ENCODE data around the gene TPST2. TPM values are rescaled to one million over a fixed set of nuclear protein-coding genes. Genes with fewer than 3 reads are reported as not detected.
"Not testable (repeated sequence)": the region's sequence is repeated elsewhere in the genome, so short reads cannot be mapped to it uniquely, and the experiment has no call there.

Gene TPST2
- total RNA-seq, 2 experiments from 2014 or later: 42.4 to 42.9 TPM

DNA sequence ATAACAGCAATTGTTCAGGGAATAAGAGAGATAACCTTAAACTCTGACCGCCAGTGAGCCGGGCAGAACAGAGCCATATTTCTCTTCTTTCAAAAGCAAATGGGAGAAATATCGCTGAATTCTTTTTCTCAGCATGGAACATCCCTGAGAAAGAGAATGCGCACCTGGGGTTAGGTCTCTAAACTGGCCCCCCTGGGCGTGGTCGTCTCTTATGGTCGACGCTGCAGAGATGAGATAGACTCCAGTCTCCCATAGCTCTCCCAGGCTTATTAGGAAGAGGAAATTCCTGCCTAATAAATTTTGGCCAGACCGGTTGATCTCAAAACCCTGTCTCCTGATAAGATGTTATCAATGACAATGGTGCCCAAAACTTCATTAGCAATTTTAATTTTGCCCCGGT is 23.8 kb upstream of the TPST2 start:
- POLR2A ChIA-PET, CTCF ChIA-PET: not testable (repeated sequence)

DNA sequence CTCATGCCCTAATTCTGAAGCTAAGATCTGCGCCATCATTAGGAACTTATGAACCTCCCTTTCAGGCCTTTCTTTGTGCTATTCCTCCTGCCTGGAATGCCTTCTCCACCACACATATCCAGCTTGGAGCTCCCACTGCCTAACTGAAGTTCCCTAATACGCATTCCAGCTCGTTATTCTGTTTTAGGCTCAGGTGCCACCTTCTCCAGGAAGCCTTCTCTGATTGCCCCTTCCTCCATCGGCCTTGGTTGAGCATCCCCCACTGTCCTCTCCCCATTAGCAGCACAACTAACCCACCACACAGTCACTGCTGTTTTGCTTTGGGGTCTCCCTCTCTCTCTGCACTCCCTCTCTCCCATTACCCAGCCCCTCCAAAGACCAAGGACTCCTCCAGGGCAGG is 22.7 kb upstream of the TPST2 start:
- CTCF ChIA-PET: interaction anchor here (1.3 kb wide), 1 partner anchor 11 kb away, joined by 3 read pairs; no protein-coding TSS in a partner anchor
- POLR2A ChIA-PET: interaction anchor here (1.2 kb wide), 1 partner anchor 11 kb away, joined by 3 read pairs; no protein-coding TSS in a partner anchor

DNA sequence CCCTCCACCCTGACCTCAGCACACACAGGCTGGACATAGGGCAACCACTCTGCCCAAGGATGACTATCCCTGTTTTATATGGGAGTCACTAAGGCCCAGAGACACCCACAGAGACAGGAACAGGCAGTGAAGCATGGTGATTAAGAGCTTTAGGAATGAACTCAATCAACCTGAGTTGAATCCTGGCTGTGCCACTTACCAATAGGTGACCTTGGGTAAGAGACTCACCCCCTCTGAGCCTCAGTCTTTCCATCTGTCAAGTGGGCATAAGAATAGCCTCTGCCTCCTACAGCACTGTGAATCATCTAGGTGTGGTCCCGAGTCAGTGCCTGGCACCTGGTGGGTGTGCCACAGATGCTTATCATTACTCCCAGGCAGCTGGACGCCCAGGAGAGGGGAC is 21.1 kb upstream of the TPST2 start:
- CTCF ChIA-PET: interaction anchor here (0.7 to 1.4 kb wide), 3 partner anchors 38 to 130 kb away, joined by 3 to 5 read pairs (median 4); no protein-coding TSS in a partner anchor
- POLR2A ChIA-PET: interaction anchor here (1.2 to 1.3 kb wide), 2 partner anchors 19 to 31 kb away, joined by 3 to 6 read pairs; no protein-coding TSS in a partner anchor

DNA sequence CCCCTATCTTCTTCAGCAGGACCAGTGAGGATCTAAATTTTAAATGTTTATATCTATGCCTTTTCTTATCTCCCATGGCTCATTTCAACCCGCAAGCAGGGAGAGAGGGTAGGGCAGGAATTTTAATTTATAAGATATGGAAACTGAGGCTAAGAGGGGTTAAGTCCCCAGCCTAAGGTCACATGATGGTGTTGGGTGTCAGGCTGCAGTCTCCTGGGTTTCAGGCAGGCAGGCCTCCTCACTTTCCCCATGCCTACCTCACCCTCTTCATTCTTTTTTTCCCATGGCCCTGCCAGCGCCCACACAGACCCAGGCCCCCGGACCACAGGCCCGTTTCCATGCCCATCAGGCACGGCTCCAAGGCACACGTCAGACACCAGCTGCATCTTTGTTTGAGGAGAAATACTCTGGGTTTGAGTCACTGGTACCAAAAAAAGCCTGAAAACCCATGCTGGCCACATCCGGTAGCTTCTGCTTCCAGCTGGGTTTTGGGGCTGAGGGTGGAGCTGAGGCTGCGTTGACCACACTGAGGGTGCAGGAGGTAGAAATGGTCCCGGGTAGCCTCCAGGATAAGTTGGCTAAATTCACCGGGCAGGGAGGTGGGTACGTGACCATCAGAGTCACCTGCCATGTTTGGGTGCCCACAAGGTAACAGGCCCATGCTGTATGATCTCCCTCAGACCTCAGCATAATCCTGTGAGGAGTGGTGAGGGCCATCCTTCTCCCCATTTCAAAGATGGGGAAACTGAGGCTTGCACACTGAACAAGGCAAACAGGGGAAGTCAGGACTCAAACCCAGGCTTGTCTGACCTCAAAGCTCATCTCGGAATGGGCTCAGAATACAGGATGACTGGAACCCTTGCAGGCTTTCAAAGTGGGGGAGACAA is 20.4 kb upstream of the TPST2 start:
- POLR2A ChIA-PET: interaction anchor here (1.2 to 1.3 kb wide), 2 partner anchors 18 to 32 kb away, joined by 3 to 6 read pairs; no protein-coding TSS in a partner anchor
- CTCF ChIA-PET: interaction anchor here (1.1 to 1.4 kb wide), 2 partner anchors 38 to 42 kb away, joined by 3 to 5 read pairs; no protein-coding TSS in a partner anchor

DNA sequence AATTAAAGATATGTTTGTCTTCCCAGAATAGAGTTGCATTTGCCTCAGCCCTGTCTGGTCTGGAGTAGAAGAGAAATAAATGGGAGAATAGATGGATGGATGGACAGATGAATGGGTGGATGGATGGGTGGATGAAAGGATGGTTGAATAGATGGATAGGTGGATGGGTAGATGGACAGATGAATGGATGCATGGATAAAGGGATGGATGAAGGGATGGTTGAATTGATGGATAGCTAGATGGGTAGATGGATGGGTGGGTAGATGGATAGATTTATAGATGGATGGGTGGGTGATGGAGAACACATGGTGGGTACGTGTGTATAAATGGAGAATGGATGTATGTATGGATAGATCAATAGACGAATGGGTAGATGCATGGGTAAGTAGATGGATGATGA is 19.4 kb upstream of the TPST2 start:
- CTCF ChIA-PET: no interaction called here

DNA sequence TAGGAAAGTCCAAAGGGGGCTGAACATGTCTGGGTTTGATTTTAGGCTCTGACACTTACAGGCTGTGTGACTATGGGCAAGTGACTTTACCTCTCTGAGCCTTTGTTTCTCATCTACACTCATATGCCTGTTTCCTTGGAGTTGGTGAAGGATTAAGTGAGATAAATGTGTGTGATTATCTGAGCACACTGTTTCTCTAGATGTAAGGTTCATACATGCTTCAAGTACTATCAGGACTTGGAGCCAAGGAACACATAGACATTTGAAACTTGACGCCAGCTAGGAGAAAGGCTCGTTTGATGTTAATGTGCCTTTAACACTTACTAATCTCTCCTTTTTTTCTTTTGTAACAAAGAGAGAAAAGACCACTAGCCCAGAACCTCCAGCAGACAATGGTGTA is 18.2 kb upstream of the TPST2 start:
- ChIA-PET CTCF (no interaction called here), POLR2A (no interaction called here)

More for the DNA sequence above, 19.4 kb upstream of the TPST2 start:
- POLR2A ChIA-PET: interaction anchor here (0.6 kb wide), 1 partner anchor 38 kb away, joined by 9 read pairs; no protein-coding TSS in a partner anchor

DNA sequence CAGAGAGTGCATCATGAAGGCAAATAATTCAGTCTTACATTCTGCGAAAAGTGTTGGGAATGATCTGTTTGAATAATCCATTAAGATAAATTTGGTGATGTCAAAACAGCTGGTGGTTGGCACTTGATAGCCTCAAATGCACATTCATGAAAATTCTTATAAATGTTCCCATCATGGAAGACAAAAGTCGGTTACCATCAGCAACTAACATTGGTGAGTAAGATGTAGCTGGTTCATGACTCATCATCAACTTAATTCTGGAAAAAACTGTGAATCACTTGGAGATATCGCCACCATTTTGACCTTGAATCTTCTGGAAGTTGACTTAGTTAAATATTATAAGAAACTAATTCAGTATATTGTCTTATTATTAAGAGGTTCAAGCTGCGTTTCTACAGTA is 16.7 kb upstream of the TPST2 start:
- ChIA-PET CTCF (no interaction called here), POLR2A (interaction anchor here (0.5 to 0.6 kb wide), 2 partner anchors 35 to 38 kb away, joined by 7 to 10 read pairs; no protein-coding TSS in a partner anchor)

DNA sequence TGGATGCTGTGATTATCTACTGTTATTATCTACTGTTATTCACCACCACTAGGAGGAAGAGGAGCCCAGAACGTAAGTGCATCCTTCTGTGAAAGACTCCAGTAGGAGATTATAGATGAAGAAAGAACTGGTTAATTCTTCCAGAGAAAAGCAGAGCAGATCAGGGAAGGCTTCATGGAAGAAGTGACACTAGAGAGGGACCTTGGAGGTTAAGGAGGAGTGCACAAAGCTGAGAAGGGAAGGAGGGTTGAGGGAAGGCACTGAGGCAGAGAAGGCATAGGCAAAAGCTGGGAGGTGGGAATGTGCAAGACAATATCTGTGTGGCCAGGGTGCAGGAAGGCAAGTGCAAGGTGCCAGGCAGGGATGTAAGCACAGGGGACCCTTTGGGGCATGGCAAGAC is 14.4 kb upstream of the TPST2 start:
- ChIA-PET POLR2A (interaction anchor here (0.5 kb wide), 1 partner anchor 38 kb away, joined by 7 read pairs; no protein-coding TSS in a partner anchor), CTCF (no interaction called here)

DNA sequence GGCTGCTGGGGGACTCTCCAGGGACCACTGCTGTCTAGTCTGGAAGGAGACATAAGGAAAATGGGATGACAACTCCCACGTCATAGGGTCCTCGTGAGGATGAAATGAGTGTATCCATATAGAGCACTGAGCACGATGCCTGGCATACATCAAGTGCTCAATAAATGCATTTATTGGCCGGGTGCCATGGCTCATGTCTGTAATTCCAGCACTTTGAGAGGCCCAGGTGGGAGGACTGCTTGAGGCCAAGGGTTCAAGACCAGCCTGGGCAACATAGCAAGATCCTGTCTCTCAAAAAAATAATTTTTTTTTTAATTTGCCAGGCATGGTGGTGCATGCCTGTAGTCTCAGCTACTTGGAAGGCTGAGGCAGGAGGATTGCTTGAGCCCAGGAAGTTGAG is 12.2 kb upstream of the TPST2 start:
- CTCF ChIA-PET: interaction anchor here (0.9 kb wide), 1 partner anchor 13 kb away, joined by 3 read pairs; no protein-coding TSS in a partner anchor
- POLR2A ChIA-PET: no interaction called here

DNA sequence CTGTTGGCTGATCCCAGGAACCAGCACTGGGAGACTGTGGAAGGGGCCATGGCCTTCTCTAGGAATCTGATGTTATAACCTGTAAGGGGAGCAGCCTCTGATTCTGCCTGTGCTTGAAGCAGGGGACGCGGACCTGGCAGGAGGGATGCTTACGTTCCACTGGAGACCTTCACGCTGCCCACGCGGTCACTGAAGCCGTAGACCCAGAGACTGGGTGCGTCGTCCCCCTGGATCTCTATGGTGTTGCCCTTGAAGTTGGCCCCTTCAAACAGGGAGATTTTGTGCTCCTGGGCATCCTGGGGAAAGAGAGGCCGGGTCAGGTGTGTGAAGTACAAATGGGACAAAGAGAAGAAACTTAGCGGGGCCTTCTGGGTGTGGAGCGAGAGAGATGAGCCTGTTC is 11.8 kb upstream of the TPST2 start:
- CTCF ChIA-PET: interaction anchor here (0.9 kb wide), 1 partner anchor 13 kb away, joined by 3 read pairs; no protein-coding TSS in a partner anchor
- POLR2A ChIA-PET: interaction anchor here (0.5 kb wide), 1 partner anchor 40 kb away, joined by 16 read pairs; no protein-coding TSS in a partner anchor

DNA sequence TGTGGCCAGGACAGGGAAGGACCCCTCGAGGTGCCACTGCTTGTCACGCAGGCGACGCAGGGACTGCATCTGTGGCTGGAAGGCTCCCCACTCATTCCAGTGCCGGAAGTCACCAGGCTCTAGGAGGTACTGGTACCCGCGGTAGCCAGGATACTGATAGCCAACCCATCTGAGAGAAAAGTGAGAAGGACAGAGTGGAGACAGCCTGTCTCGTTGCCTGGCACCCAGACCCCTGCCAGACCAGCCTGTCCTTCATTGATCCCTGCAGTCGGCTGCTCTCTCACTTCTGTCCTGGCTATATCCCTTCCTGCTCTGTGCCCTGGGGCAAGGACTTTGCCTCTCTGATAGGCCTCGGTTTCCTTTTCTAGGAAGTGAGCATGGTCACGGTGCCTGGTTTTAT is 9.6 kb upstream of the TPST2 start:
- CTCF ChIA-PET: no interaction called here

DNA sequence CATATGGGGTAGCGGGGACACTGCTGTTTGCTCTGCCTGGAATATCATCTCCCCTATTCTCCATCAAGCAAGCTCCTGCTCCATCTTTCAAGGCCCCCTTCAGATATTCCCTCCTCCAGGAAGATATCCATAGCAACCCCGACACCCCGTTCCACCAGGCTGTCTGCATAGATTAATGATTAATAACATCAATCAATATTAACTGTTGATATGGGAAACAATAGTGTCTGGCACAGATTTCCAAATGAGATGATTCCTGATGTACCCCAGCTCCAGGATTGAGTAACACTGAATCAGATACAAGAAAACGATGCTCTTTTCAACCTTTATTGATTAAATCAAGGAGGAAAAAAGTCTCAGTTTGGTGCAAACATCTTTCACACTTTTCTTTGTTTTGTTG is 7.5 kb upstream of the TPST2 start:
- ChIA-PET POLR2A (no interaction called here), CTCF (interaction anchor here (1.0 to 1.8 kb wide), 4 partner anchors 44 to 113 kb away, joined by 3 to 9 read pairs (median 4); partner anchors contain the start of gene MIAT)

More for the DNA sequence above, 9.6 kb upstream of the TPST2 start:
- POLR2A ChIA-PET: no interaction called here

DNA sequence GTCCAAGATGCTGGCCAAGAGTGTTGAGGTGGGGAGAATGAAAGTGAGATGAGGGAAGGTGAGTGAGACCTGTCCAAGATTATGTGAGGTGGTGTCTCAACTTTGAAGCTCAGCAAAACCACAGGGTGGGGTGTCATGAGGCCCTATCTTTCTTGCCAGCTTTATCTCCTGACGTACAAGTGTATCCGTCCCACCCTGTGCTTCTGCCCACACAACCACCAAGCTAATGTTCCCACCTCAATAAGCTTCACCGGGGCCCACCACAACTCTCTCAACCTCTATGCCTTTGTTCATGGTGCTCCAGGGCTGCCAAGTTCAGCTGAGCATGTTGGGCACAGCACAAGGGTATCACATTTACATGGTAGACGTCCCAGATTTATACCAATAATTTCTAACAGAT is 7.1 kb upstream of the TPST2 start:
- ChIA-PET CTCF (interaction anchor here (1.0 to 1.8 kb wide), 4 partner anchors 45 to 113 kb away, joined by 3 to 9 read pairs (median 4); partner anchors contain the start of gene MIAT), POLR2A (no interaction called here)

DNA sequence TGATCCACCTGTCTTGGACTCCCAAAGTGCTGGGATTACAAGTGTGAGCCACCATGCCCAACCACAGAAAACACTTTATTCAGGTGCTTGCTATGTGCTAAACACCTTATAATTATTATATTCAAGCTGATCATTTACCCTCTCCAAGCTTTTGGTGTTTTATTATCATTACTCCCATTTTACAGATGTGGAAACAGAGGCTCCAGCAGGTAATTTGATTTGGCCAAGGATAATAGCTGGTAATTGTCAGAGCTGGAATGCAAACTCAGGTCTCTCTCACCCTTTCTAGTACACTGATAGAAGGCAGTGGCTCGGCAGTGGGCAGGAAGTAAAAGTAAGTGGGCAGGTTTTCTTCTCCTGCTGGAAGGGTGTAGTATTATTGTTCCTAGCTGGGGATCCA is 3.8 kb upstream of the TPST2 start:
- CTCF ChIA-PET: interaction anchor here (1.3 kb wide), 1 partner anchor 91 kb away, joined by 3 read pairs; no protein-coding TSS in a partner anchor

DNA sequence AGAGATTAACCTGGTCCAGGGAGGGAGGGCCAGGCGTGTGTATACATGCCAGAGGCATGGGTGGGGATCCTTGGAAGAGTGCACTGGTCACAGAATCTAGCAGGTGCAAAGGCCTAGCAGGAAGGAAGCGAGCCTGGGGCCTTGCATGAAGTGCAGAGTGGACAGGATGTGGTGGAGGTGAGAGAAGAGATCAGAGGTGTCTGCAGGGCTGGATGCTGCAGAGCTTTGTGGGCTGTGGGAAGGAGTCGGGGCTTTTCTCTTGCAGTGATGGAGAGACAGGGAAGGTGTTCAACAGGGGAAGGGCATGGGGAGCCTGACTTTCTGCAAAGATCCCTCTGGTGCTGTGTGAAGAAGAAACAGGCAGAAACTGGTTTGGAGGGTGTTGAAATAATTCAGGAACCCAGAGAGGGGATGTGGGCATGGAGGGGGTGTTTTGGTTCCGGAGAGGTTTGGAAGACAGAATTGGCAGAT is 2.5 kb upstream of the TPST2 start:
- ChIA-PET CTCF (no interaction called here), POLR2A (interaction anchor here (1.1 kb wide), 1 partner anchor 18 kb away, joined by 3 read pairs; no protein-coding TSS in a partner anchor)

More for the DNA sequence above, 3.8 kb upstream of the TPST2 start:
- POLR2A ChIA-PET: no interaction called here

DNA sequence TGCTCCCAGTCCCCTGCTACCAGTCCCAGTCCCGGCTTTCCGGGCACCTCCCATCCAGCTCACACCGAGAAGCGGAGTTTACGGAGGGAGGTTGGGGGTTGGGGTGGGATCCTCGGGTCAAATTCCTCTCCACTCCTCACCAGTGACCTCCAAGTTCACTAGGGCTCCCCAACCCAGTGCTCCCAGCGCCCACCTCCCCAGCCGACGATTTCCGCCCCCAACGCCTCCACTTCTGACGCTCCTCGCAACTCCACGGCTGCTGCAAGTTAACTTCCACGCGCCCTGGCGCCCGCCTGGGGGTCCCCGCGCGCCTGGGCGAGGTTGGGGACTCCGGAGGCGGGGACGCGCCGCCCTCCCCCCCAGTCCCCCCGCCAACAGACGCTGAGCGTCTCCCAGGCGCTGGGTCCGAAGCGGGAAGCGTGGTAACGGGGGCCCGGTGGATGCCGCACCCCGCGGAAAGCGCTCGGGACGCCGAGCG is 526 bp downstream of the TPST2 start:
- ChIA-PET POLR2A (interaction anchor here (0.6 to 1.0 kb wide), 2 partner anchors 12 to 54 kb away, joined by 3 to 10 read pairs; no protein-coding TSS in a partner anchor), CTCF (interaction anchor here (1.0 kb wide), 1 partner anchor 53 kb away, joined by 4 read pairs; no protein-coding TSS in a partner anchor)

DNA sequence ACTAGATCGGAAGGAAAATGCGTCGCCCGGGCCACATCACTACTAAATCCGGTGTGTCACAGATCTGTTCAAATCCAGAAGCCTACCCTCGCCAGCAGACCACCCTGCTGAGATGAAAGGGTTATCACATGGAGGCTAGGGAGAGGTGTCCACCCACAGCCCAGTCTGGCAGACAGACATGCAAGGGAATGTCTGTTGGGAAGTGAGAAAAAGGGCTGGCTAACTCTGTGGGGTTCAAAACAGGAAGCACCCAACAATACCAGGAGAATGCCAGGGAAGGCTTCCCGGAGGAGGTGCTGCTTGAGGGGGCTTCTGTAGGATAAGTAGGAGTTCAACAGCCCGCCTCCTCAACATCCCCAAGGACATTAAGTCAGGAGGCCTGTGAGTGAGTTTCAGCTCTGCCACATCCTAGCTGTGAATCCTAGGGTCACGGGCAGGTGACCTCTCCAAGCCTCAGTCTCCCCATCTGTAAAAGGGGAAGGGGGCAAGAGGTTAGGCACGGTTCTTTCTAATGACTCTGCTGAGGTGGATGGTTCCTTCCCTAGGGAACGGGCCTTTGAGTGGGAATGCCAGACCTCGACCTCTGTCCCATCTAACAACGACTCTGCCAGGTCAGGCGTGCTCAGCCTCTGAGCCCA is 1.1 kb downstream of the TPST2 start:
- ChIA-PET CTCF (interaction anchor here (0.9 to 2.1 kb wide), 3 partner anchors 13 to 55 kb away, joined by 3 to 4 read pairs (median 4); no protein-coding TSS in a partner anchor), POLR2A (interaction anchor here (0.6 kb wide), 1 partner anchor 54 kb away, joined by 3 read pairs; no protein-coding TSS in a partner anchor)

DNA sequence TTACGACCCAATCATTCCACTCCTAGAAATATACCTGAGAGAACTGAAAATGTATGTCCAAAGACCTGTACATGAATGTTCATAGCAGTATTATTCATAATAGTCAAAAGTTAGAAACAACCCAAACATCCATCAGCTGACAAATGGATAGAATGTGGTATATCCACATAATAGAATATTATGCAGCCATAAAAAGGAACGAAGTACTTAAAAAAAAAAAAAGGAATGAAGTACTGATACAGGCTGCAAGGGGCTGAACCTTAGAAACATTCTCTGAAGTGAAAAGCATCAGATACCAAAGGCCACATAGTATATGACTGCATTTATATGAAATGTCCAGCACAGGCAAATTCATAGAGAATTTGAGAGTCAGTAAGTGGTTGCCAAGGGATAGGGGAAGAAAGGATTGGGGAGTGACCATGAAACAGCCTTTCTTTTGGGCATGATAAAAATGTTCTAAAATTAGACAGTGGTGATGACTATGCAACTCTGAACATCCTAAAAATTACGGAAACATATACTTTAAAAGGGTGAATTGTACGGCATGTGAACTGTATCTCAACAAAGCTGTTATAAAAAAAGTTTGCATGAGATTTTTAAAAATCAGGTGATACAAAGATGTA is 1.8 kb downstream of the TPST2 start:
- POLR2A ChIA-PET: interaction anchor here (0.6 kb wide), 1 partner anchor 57 kb away, joined by 3 read pairs; no protein-coding TSS in a partner anchor

More for the DNA sequence above, 1.8 kb downstream of the TPST2 start:
- CTCF ChIA-PET: interaction anchor here (0.9 to 2.1 kb wide), 2 partner anchors 13 to 56 kb away, joined by 3 to 4 read pairs; no protein-coding TSS in a partner anchor
